Smooth muscle cell of the brain vasculature (primary cell): ENCODE data around the gene ACAP2.
"Not testable (repeated sequence)": the region's sequence is repeated elsewhere in the genome, so short reads cannot be mapped to it uniquely, and the experiment has no call there.

ENCODE experiments used
- DNase-seq: peaks from one replicate; pipeline ENCODE4 v3.0.0-alpha.2; 2012; ENCODE audit warnings: low read depth, low spot score

The ACAP2 gene

GRCh38 chr3:195445885-195446284 lies 3.1 kb upstream of the ACAP2 start:
- no peak for DNase-seq

- no peak for DNase-seq
These were observed 670 bp upstream of the ACAP2 start for GRCh38 chr3:195443391-195443989.

- no peak for DNase-seq
These were observed 738 bp downstream of the ACAP2 start for GRCh38 chr3:195441992-195442572.

GRCh38 chr3:195441476-195441991 lies 1.3 kb downstream of the ACAP2 start:
- DNase-seq, result no peak

GRCh38 chr3:195441051-195441450 lies 1.8 kb downstream of the ACAP2 start:
- no peak for DNase-seq

- DNase-seq, result no peak
These were observed 2.4 kb downstream of the ACAP2 start for GRCh38 chr3:195440379-195440778.

GRCh38 chr3:195438371-195438770 lies 4.4 kb downstream of the ACAP2 start:
- DNase-seq, result no peak

- DNase-seq, result no peak
These were observed 17.0 kb downstream of the ACAP2 start for GRCh38 chr3:195425849-195426248.

- no peak for DNase-seq
These were observed 19.0 kb downstream of the ACAP2 start for GRCh38 chr3:195423818-195424217.

- no peak for DNase-seq
These were observed 21.4 kb downstream of the ACAP2 start for GRCh38 chr3:195421400-195421799.

- no peak for DNase-seq
These were observed 26.0 kb downstream of the ACAP2 start for GRCh38 chr3:195416795-195417194.

GRCh38 chr3:195411836-195412235 lies 31.0 kb downstream of the ACAP2 start:
- no peak for DNase-seq

GRCh38 chr3:195410546-195410945 lies 32.3 kb downstream of the ACAP2 start:
- no peak for DNase-seq

GRCh38 chr3:195407531-195408409 lies 35.0 kb downstream of the ACAP2 start:
- DNase-seq, result no peak

- no peak for DNase-seq
These were observed 37.2 kb downstream of the ACAP2 start for GRCh38 chr3:195405651-195406050.

- DNase-seq, result no peak
These were observed 38.9 kb downstream of the ACAP2 start for GRCh38 chr3:195403841-195404408.

GRCh38 chr3:195403244-195403643 lies 39.6 kb downstream of the ACAP2 start:
- no peak for DNase-seq

GRCh38 chr3:195401943-195402342 lies 40.9 kb downstream of the ACAP2 start:
- DNase-seq, result no peak

GRCh38 chr3:195398460-195398859 lies 44.4 kb downstream of the ACAP2 start:
- not testable (repeated sequence) for DNase-seq

- DNase-seq, result no peak
These were observed 45.3 kb downstream of the ACAP2 start for GRCh38 chr3:195397524-195397923.

GRCh38 chr3:195395208-195395816 lies 47.5 kb downstream of the ACAP2 start:
- no peak for DNase-seq

GRCh38 chr3:195394700-195395099 lies 48.1 kb downstream of the ACAP2 start:
- DNase-seq, result no peak
